CD4-positive, alpha-beta T cell (primary cell): Measurements from ENCODE around the gene GTF3C2. TPM values are rescaled to one million over a fixed set of nuclear protein-coding genes. Genes with fewer than 3 reads are reported as not detected.

Source experiments
- ATAC-seq: fragments of 200-7000 bp; cut with Tn5 transposase; one replicate; pipeline ENCODE4 v1.10.0; 2022; ENCODE audit warnings: mild to moderate bottlenecking; ENCODE audit not compliant: poor library complexity
- CTCF ChIA-PET: fragments of 350-600 bp; sonication (Branson Sonifier 250); formaldehyde crosslinking; loops from one replicate; lab custom pipeline; 2021; ENCODE audit warnings: antibody characterized with exemption, inconsistent platforms; lab: Charles Lee
- POLR2A ChIA-PET: fragments of 350-600 bp; sonication (Branson Sonifier 250); formaldehyde crosslinking; loops from one replicate; lab custom pipeline; 2021; ENCODE audit warnings: antibody characterized with exemption, inconsistent platforms; lab: Charles Lee
- DNase-seq, 14 experiments: peaks; one replicate each; pipeline ENCODE4 v3.0.0-alpha.2; 2013 to 2020; ENCODE audit warnings: mixed read lengths in 2 of 14
- H3K27ac ChIP-seq, 2 donors: one replicate each; pipeline versions ENCODE4 v1.5.1 to v1.7.0; 2013; ENCODE audit warnings: low read length in 2 of 2, low read depth in 1 of 2, mild to moderate bottlenecking in 1 of 2
- H3K27me3 ChIP-seq, 2 experiments: 1 replicate in 1 of 2; 2 replicates in 1 of 2; pipeline versions ENCODE4 v1.6.1 to v1.7.0; 2013; ENCODE audit warnings: low read length in 2 of 2, control low read depth in 1 of 2, mild to moderate bottlenecking in 1 of 2, moderate library complexity in 1 of 2; ENCODE audit not compliant: insufficient read depth in 2 of 2, control insufficient read depth in 1 of 2
- H3K36me3 ChIP-seq: one replicate; pipeline ENCODE4 v1.6.1; 2013; ENCODE audit warnings: low read length, control low read depth; ENCODE audit not compliant: insufficient read depth
- H3K4me1 ChIP-seq: one replicate; pipeline ENCODE4 v1.6.1; 2013; ENCODE audit warnings: low read length, control low read depth; ENCODE audit not compliant: insufficient read depth
- H3K4me3 ChIP-seq: one replicate; pipeline ENCODE4 v1.5.1; 2013; ENCODE audit warnings: mild to moderate bottlenecking, low read length, moderate library complexity
- H3K9me3 ChIP-seq, 2 experiments: 1 replicate in 1 of 2; 2 replicates in 1 of 2; pipeline versions ENCODE4 v1.6.1 to v1.7.0; 2013; ENCODE audit warnings: low read length in 2 of 2, mild to moderate bottlenecking in 2 of 2, control low read depth in 1 of 2, moderate library complexity in 1 of 2; ENCODE audit not compliant: control insufficient read depth in 1 of 2, insufficient read depth in 1 of 2
- H3K27ac Mint-ChIP-seq: one replicate; pipeline ENCODE4 v1.8.0; 2020; ENCODE audit warnings: mixed read lengths
- H3K27me3 Mint-ChIP-seq: one replicate; pipeline ENCODE4 v1.8.0; 2021; ENCODE audit warnings: mixed read lengths
- H3K36me3 Mint-ChIP-seq: one replicate; pipeline ENCODE4 v1.8.0; 2021; ENCODE audit warnings: low read depth, mixed read lengths
- H3K4me1 Mint-ChIP-seq: one replicate; pipeline ENCODE4 v1.8.0; 2021; ENCODE audit warnings: low read depth, mixed read lengths
- H3K4me3 Mint-ChIP-seq: one replicate; pipeline ENCODE4 v1.8.0; 2020; ENCODE audit warnings: mild to moderate bottlenecking, mixed read lengths
- H3K9me3 Mint-ChIP-seq: one replicate; pipeline ENCODE4 v1.8.0; 2020; ENCODE audit warnings: mixed read lengths
- intact Hi-C, 2 experiments: fragments of 100-400 bp; cut with DNase I in 1 of 2; cut with micrococcal nuclease in 1 of 2; formaldehyde crosslinking; loops; one replicate each; pipeline versions ENCODE4 v1.15.1 to v1.9.0; 2023 to 2025; cut with DNase I, micrococcal nuclease
- total RNA-seq, 174 experiments: library from RNA in 2 of 174; stranded (reverse) in 2 of 174; gene quantifications; one replicate each; pipeline ENCODE4 v1.2.3 and lab custom pipeline; 2021 to 2026
- TF ChIP-seq, protein P1 (sequence below): fragments of 200-600 bp; IDR thresholded peaks from one replicate; pipeline ENCODE4 v1.8.0; 2022; ENCODE audit warnings: antibody characterized with exemption, mild to moderate bottlenecking

GTF3C2 gene
- total RNA-seq, 2 experiments from 2014 or later: 54.6 to 56.8 TPM

- Histone ChIP-seq H3K27me3 (peaks cover 0 to 6% of the 10 kb centered on the region in 2 experiments), H3K27ac (no peak overlapping the region), H3K9me3 (no peaks in the 10 kb centered on the region), H3K4me3 (no peak overlapping the region), H3K36me3 (no peaks in the 10 kb centered on the region), H3K4me1 (no peaks in the 10 kb centered on the region)
- H3K27ac Mint-ChIP-seq: no peak overlapping the region
- CTCF ChIA-PET: interaction anchor here (1.7 kb wide), 1 partner anchor 321 kb away, joined by 5 read pairs; no protein-coding TSS in a partner anchor
- POLR2A ChIA-PET: no interaction called here
- ATAC-seq (no peak), DNase-seq (no peak)
- H3K4me3 Mint-ChIP-seq: no peak overlapping the region
- intact Hi-C loops: loop anchor here in 1 of 2 experiments (10.0 kb wide), 1 partner anchor 438 kb away; the partner anchor contains the start of gene DPYSL5
- H3K36me3 Mint-ChIP-seq: no peaks in the 10 kb centered on the region
- H3K9me3 Mint-ChIP-seq: no peaks in the 10 kb centered on the region
- H3K4me1 Mint-ChIP-seq: no peaks in the 10 kb centered on the region
- H3K27me3 Mint-ChIP-seq: peaks cover 32% of the 10 kb centered on the region
- TF ChIP-seq, protein P1, sequence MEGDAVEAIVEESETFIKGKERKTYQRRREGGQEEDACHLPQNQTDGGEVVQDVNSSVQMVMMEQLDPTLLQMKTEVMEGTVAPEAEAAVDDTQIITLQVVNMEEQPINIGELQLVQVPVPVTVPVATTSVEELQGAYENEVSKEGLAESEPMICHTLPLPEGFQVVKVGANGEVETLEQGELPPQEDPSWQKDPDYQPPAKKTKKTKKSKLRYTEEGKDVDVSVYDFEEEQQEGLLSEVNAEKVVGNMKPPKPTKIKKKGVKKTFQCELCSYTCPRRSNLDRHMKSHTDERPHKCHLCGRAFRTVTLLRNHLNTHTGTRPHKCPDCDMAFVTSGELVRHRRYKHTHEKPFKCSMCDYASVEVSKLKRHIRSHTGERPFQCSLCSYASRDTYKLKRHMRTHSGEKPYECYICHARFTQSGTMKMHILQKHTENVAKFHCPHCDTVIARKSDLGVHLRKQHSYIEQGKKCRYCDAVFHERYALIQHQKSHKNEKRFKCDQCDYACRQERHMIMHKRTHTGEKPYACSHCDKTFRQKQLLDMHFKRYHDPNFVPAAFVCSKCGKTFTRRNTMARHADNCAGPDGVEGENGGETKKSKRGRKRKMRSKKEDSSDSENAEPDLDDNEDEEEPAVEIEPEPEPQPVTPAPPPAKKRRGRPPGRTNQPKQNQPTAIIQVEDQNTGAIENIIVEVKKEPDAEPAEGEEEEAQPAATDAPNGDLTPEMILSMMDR: no peak
These were observed 73.7 kb downstream of the GTF3C2 start for GRCh38 chr2:27282892-27283291.

- intact Hi-C loops: loop anchor here in 1 of 2 experiments (2.0 to 10.0 kb wide), 2 partner anchors 111 to 437 kb away; partner anchors contain the start of gene DPYSL5
These were observed 74.6 kb downstream of the GTF3C2 start, which contains the start of gene TRIM54 for GRCh38 chr2:27281855-27282559. TRIM54 (plus strand) TSS chr2:27282429; CDS start chr2:27282732, 303 bp downstream.

GRCh38 chr2:27281442-27281841 lies 75.1 kb downstream of the GTF3C2 start:
- Mint-ChIP-seq H3K4me3 (no peak overlapping the region), H3K27me3 (peaks cover 39% of the 10 kb centered on the region), H3K9me3 (no peaks in the 10 kb centered on the region), H3K4me1 (no peaks in the 10 kb centered on the region), H3K27ac (no peak overlapping the region), H3K36me3 (no peaks in the 10 kb centered on the region)
- no peak overlapping the region for H3K27ac ChIP-seq
- intact Hi-C loops: loop anchor here in 1 of 2 experiments (2.0 to 10.0 kb wide), 2 partner anchors 111 to 437 kb away; partner anchors contain the start of gene DPYSL5
- no peak for ATAC-seq
- no peaks in the 10 kb centered on the region for H3K9me3 ChIP-seq
- H3K4me1 ChIP-seq: no peaks in the 10 kb centered on the region
- TF ChIP-seq, protein P1: no peak
- H3K36me3 ChIP-seq: no peaks in the 10 kb centered on the region
- DNase-seq: no peak
- CTCF ChIA-PET: interaction anchor here (1.6 to 2.8 kb wide), 3 partner anchors 111 to 402 kb away, joined by 3 to 23 read pairs (median 14); no protein-coding TSS in a partner anchor
- no peak overlapping the region for H3K4me3 ChIP-seq
- peaks cover 3 to 6% of the 10 kb centered on the region in 2 experiments for H3K27me3 ChIP-seq
- POLR2A ChIA-PET: no interaction called here

More at GRCh38 chr2:27281855-27282559, 74.6 kb downstream of the GTF3C2 start, which contains the start of gene TRIM54:
- H3K27me3 Mint-ChIP-seq: peaks cover 37% of the 10 kb centered on the region
- H3K4me3 Mint-ChIP-seq: no peak within 1 kb of the TSS
- no peak within 1 kb of the TSS for H3K27ac Mint-ChIP-seq
- Histone ChIP-seq H3K9me3 (no peaks in the 10 kb centered on the region), H3K27ac (no peak within 1 kb of the TSS), H3K4me3 (no peak within 1 kb of the TSS), H3K36me3 (no peaks in the 10 kb centered on the region), H3K27me3 (peaks cover 0 to 6% of the 10 kb centered on the region in 2 experiments), H3K4me1 (no peaks in the 10 kb centered on the region)
- no peaks in the 10 kb centered on the region for H3K4me1 Mint-ChIP-seq
- DNase-seq (no peak), ATAC-seq (no peak)
- TF ChIP-seq, protein P1: no peak
- CTCF ChIA-PET: interaction anchor here (1.7 kb wide), 1 partner anchor 320 kb away, joined by 5 read pairs; no protein-coding TSS in a partner anchor
- no peaks in the 10 kb centered on the region for H3K36me3 Mint-ChIP-seq
- H3K9me3 Mint-ChIP-seq: no peaks in the 10 kb centered on the region
- POLR2A ChIA-PET: no interaction called here
